Activated naive CD4-positive, alpha-beta T cell treated with anti-CD3 and anti-CD28 coated beads, Interleukin-2, amount 50 U/mL, for 72 hours (primary cell): Measurements from ENCODE around the gene SLC15A4. TPM values are rescaled to one million over a fixed set of nuclear protein-coding genes. Genes with fewer than 3 reads are reported as not detected.

Source experiments
- ATAC-seq, 2 donors: fragments of 150-1000 bp; cut with Tn5 transposase; 2 replicates each; pipeline ENCODE4 v1.10.0; 2021; ENCODE audit warnings: mild to moderate bottlenecking in 2 of 2, moderate library complexity in 2 of 2
- DNase-seq, 2 donors: peaks; one replicate each; pipeline ENCODE4 v3.0.0; 2021 to 2022; ENCODE audit warnings: low spot score in 2 of 2
- H3K27ac Mint-ChIP-seq, 2 donors: one replicate each; pipeline ENCODE4 v1.8.0; 2022; ENCODE audit warnings: mild to moderate bottlenecking in 2 of 2, mixed read lengths in 2 of 2
- H3K36me3 Mint-ChIP-seq, 2 donors: one replicate each; pipeline ENCODE4 v1.8.0; 2022; ENCODE audit warnings: mixed read lengths in 2 of 2
- H3K9me3 Mint-ChIP-seq, 2 donors: one replicate each; pipeline ENCODE4 v1.8.0; 2022; ENCODE audit warnings: mixed read lengths in 2 of 2
- total RNA-seq, 2 donors: library from RNA; stranded (reverse); gene quantifications; one replicate each; pipeline ENCODE4 v1.2.3, GENCODE V29; 2022

Gene SLC15A4
- total RNA-seq, 2 donors from 2014 or later: 22.7 to 28.8 TPM

DNA sequence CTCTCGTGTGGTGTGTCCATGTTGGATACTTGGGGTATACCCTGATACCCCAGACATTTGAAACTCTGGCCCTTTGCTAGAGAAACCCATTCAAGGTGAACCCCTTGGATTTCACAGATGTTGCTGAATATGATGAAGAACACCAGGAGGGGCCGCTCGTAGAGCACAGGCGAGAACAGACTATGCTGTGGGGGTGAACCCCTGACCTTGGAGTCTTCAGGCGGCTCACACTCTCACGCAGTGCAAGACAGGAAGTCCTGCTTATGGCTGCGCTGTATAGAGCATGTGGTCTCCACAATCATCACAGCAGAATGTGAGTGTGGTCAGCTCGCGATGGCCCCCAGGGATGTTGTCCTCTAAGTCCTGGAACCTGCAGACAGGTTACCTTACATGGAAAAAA is 60.4 kb downstream of the SLC15A4 start:
- H3K9me3 Mint-ChIP-seq: no peaks in the 10 kb centered on the region
- ATAC-seq: no peak
- DNase-seq: no peak
- H3K27ac Mint-ChIP-seq: peak overlapping the region in 1 of 2 donors; percentile 87
- H3K36me3 Mint-ChIP-seq: no peaks in the 10 kb centered on the region

DNA sequence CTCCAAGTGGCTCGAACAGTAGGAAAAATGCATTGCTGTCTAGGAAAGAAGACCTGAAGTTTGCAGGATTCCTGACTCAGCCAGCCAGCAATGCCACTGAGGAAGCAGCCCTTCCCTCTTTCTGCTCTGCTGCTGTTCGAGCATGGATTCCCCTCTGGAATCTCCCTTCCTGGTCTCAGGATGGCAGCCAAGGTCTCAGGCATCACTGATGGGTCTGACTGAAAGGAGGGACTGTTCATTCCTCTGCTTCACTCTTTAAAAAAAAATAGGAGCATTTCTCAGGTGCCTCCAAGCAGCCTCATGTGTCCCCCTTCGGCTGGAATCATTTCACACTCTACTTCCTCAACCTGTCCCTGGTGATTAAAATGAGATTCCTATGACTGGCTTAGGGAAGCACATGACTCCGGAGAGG is 62.4 kb downstream of the SLC15A4 start:
- DNase-seq: no peak
- Mint-ChIP-seq H3K36me3 (no peaks in the 10 kb centered on the region), H3K9me3 (no peaks in the 10 kb centered on the region), H3K27ac (no peak overlapping the region)
- no peak for ATAC-seq

DNA sequence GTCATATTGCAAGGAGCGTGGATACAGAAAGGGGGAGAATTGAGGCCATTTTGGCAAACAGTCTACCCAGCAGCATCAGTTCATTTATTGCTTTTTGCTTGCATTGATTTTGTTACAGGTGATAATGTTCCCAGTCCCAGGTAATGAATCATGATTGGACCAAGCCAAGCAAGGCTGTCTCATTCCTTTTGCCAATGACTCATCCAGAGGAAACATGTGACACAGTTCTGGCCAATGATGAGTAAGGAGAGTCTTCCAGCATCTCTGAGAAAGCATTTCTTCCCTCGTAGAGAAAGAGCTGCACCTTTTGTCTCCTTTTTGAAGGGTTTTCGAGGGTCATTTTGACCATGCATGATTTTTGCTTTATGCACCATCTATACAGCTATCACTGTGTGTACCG is 68.2 kb downstream of the SLC15A4 start:
- H3K9me3 Mint-ChIP-seq: no peaks in the 10 kb centered on the region
- H3K36me3 Mint-ChIP-seq: no peaks in the 10 kb centered on the region
- ATAC-seq (peak in 1 of 2 donors; percentile 28), DNase-seq (no peak)
- no peak overlapping the region for H3K27ac Mint-ChIP-seq

DNA sequence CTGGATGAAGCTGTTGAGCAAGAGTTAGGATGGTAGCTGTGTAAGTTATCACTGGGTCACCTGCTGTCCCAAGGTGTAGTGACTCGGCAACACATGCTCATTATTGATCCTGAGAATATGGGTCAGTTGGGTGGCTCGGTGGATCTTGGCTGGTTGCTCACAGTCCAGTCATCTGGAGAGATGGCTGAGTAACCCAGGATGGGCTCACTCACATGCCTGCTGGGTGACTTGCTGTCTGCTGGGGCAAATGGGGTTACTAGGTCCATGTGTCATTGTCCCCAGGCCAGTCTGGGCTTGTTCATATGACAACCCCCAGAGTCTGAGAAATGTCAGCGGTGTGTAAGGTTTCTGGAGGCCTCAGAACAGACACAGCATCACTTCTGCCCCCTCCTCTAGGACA is 69.5 kb downstream of the SLC15A4 start:
- no peak for DNase-seq
- peak in 1 of 2 donors; percentile 79 for ATAC-seq
- Mint-ChIP-seq H3K27ac (no peak overlapping the region), H3K9me3 (no peaks in the 10 kb centered on the region), H3K36me3 (no peaks in the 10 kb centered on the region)

DNA sequence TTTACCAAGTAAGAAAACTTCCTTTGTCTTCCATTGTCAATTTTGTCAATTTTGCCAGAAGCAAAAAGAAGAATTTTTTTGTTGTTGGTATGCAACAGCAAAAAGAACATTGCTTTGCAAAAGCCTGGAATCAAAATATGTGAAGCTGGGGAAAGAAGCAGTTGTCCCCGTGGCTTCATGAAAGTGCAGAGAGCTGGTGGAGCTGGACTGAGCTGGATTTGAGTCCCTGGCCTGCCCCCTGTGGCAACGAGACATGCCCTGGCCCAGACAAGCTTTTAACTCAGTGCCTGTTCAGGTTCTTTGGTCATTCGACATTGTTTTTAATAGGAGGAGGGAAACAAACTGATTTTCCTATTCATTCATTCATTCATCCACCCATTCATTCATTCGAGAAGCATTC is 70.3 kb downstream of the SLC15A4 start:
- H3K36me3 Mint-ChIP-seq: no peaks in the 10 kb centered on the region
- no peak overlapping the region for H3K27ac Mint-ChIP-seq
- no peak for DNase-seq
- H3K9me3 Mint-ChIP-seq: no peaks in the 10 kb centered on the region
- ATAC-seq: no peak

DNA sequence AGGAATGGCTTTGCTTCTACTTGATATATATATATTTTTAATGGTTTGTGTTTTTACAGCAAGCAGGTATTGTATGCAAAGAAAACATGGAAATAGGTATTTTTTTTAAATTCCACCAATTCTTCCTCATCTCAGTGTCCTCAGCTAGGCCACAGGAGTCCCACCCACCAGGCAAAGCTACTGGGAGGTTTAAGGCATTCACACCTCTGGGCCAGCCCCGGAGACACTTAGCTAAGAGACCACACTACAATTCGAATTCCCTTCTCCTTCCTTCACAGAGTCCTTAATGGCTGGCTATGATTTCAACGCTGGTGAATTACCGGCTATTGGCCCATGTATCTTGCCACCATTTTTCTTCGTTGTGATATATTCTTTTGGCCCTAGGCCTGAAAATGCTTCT is 71.4 kb downstream of the SLC15A4 start:
- ATAC-seq: no peak
- Mint-ChIP-seq H3K36me3 (no peaks in the 10 kb centered on the region), H3K9me3 (no peaks in the 10 kb centered on the region), H3K27ac (no peak overlapping the region)
- DNase-seq: no peak

DNA sequence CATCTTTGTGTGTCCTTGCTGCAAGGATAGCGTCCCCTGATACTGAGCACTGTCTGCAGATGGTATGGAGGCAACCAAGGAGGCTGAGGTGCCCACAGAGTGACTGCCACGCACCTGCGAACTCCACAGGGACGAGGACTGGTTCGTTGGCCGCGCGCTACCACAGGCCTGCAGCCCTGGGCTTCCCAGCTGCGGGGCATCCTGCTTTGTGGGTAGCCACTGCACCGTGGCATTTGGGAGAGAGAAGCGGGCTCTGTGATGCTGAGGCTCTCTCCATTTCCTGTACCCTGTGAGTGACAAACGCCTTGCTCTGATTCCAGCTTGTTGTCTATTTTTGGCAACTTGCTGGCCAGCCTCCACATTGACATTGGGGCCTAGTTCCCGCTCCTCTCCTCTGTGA is 76.3 kb downstream of the SLC15A4 start:
- ATAC-seq (no peak), DNase-seq (no peak)
- no peaks in the 10 kb centered on the region for H3K36me3 Mint-ChIP-seq
- H3K27ac Mint-ChIP-seq: no peak overlapping the region
- no peaks in the 10 kb centered on the region for H3K9me3 Mint-ChIP-seq

DNA sequence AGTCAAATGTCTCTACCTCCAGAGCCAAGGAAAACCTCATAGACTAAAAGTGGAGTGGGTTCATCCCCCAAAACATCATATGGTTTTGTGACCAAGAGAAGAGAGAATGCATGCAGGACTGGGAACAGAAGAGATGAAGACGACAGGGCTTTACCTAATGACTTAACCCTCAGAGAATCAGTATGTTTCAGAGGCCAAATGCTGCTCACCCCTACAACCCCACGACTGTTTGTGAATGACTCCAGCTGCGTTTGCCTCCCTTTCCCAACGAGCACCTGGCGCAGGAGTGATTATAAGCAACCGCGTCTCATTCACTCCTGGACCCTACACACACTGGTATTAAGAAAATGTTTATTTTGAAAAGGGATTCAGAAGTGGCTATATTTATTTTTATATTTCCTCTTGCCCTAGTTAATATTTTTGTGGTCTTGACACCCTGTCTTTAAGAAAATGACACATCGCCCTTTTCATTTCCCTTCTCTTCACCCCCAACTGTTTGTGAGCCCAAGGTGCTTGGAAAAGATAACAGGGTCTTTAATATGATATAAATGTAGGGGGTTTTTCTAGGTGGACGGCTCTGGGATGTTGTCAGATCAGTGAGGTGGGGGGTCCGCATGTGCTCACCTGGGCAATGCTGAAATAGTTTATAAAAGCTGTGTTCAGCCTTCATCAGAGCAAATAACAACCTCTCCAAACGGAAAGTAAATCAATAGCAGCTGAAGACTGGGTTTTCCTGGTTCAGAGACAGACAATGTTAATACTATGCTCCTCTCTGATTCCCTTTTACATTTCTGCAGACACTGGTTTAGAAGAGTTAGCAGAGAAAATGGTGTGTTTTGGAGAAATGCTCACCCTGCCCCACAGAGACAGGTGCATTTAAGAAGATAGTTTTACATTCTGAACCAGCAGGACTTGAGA is 77.7 kb downstream of the SLC15A4 start:
- ATAC-seq: no peak
- Mint-ChIP-seq H3K9me3 (no peaks in the 10 kb centered on the region), H3K36me3 (no peaks in the 10 kb centered on the region), H3K27ac (no peak overlapping the region)
- no peak for DNase-seq

DNA sequence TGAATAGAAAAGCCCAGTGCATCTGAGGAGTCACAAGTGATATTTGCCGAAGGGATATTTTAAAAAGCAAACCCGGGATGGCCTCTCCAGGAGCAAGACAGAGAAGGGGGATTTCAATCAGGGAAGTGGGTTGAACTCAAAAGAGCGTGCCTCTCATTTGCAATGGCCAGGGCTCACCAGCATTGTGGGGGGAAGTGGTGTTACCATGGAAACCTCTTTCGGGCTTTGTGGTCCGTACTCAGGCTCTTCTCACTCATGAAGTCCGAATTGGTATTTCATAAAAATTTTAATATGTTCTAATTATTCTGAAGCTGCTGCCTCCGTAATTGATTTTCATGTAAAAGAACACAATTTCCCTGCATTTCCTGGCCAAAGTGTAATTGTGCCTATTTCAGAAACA is 79.8 kb downstream of the SLC15A4 start:
- DNase-seq (no peak), ATAC-seq (no peak)
- Mint-ChIP-seq H3K36me3 (peaks cover 0 to 7% of the 10 kb centered on the region in 2 donors), H3K27ac (no peak overlapping the region), H3K9me3 (peaks cover 0 to 7% of the 10 kb centered on the region in 2 donors)

Other genes with a start within 250 kb of the SLC15A4 start
- gene GLT1D1, start 29.5 kb upstream of the SLC15A4 start, total RNA-seq: under 1 TPM; 0.07 to 0.60 TPM